Activated T-helper 1 cell treated with anti-CD3 and anti-CD28 coated beads, Interleukin-12 subunit alpha, Interleukin-12 subunit beta, Interleukin-2, Interleukin-4 antibody, amounts not matched to agents 30 ng/mL and 10 ng/mL and 1 ng/mL, durations not matched to agents 14 hours and 24 hours and 36 hours (primary cell): Measurements from ENCODE around the gene IMPACT. TPM values are rescaled to one million over a fixed set of nuclear protein-coding genes. Genes with fewer than 3 reads are reported as not detected.

ENCODE experiments used
- DNase-seq: peaks from one replicate; pipeline ENCODE4 v3.0.0; 2021; ENCODE audit warnings: low spot score
- H3K27ac Mint-ChIP-seq: one replicate; pipeline ENCODE4 v1.8.0; 2021; ENCODE audit warnings: mild to moderate bottlenecking, mixed read lengths
- H3K27me3 Mint-ChIP-seq: one replicate; pipeline ENCODE4 v1.8.0; 2022; ENCODE audit warnings: mild to moderate bottlenecking, moderate library complexity, mixed read lengths; ENCODE audit not compliant: insufficient read depth
- H3K36me3 Mint-ChIP-seq: one replicate; pipeline ENCODE4 v1.8.0; 2021; ENCODE audit warnings: low read depth, mixed read lengths
- H3K4me1 Mint-ChIP-seq: one replicate; pipeline ENCODE4 v1.8.0; 2021; ENCODE audit warnings: low read depth, mixed read lengths
- H3K4me3 Mint-ChIP-seq: one replicate; pipeline ENCODE4 v1.8.0; 2021; ENCODE audit warnings: mild to moderate bottlenecking, moderate library complexity, mixed read lengths
- H3K9me3 Mint-ChIP-seq: one replicate; pipeline ENCODE4 v1.8.0; 2021; ENCODE audit warnings: mixed read lengths
- intact Hi-C: fragments of 100-400 bp; cut with micrococcal nuclease; formaldehyde crosslinking; loops from one replicate; pipeline ENCODE4 v1.15.1; 2024
- total RNA-seq: library from RNA; stranded (reverse); gene quantifications from 2 replicates; pipeline ENCODE4 v1.2.3, GENCODE V29; 2022

The IMPACT gene
- total RNA-seq = 9.5 and 11.8 TPM in 2 replicates

GRCh38 chr18:24426398-24427294 lies at the start of gene IMPACT:
IMPACT (plus strand) TSS chr18:24426670; CDS start chr18:24426757, 87 bp downstream.
- peaks cover 20% of the 10 kb centered on the region for H3K36me3 Mint-ChIP-seq

GRCh38 chr18:24378598-24378997 lies 47.9 kb upstream of the IMPACT start:
- peaks cover 1% of the 10 kb centered on the region for H3K36me3 Mint-ChIP-seq
- no peak overlapping the region for H3K4me3 Mint-ChIP-seq
- intact Hi-C loops = no loop called here
- no peak for DNase-seq
- H3K9me3 Mint-ChIP-seq = no peaks in the 10 kb centered on the region
- no peaks in the 10 kb centered on the region for H3K27me3 Mint-ChIP-seq
- H3K27ac Mint-ChIP-seq = no peak overlapping the region
- peaks cover 9% of the 10 kb centered on the region for H3K4me1 Mint-ChIP-seq

More at GRCh38 chr18:24426398-24427294, at the start of gene IMPACT:
- intact Hi-C loops = loop anchor here (1.0 to 5.0 kb wide), 3 partner anchors 12 to 974 kb away; partner anchors contain the start of gene RIOK3
- Mint-ChIP-seq H3K4me3 (peak within 1 kb of the TSS; percentile 86), H3K9me3 (peaks cover 14% of the 10 kb centered on the region), H3K27ac (peak within 1 kb of the TSS; percentile 87), H3K27me3 (peaks cover 20% of the 10 kb centered on the region), H3K4me1 (peaks cover 27% of the 10 kb centered on the region)
- DNase-seq = peak; percentile 64

- intact Hi-C loops = no loop called here
- DNase-seq = no peak
- H3K27ac Mint-ChIP-seq = no peak overlapping the region
- no peak overlapping the region for H3K4me3 Mint-ChIP-seq
- peaks cover 1% of the 10 kb centered on the region for H3K36me3 Mint-ChIP-seq
- H3K27me3 Mint-ChIP-seq = peaks cover under 1% of the 10 kb centered on the region
- H3K4me1 Mint-ChIP-seq = peaks cover 9% of the 10 kb centered on the region
- no peaks in the 10 kb centered on the region for H3K9me3 Mint-ChIP-seq
These were observed 46.2 kb upstream of the IMPACT start for GRCh38 chr18:24380163-24380747.

- Mint-ChIP-seq H3K4me1 (peaks cover 9% of the 10 kb centered on the region), H3K27me3 (peaks cover 2% of the 10 kb centered on the region), H3K36me3 (no peaks in the 10 kb centered on the region), H3K9me3 (no peaks in the 10 kb centered on the region), H3K4me3 (no peak overlapping the region), H3K27ac (no peak overlapping the region)
- DNase-seq = no peak
- intact Hi-C loops = no loop called here
These were observed 45.3 kb upstream of the IMPACT start for GRCh38 chr18:24381126-24381525.

GRCh38 chr18:24386681-24387080 lies 39.8 kb upstream of the IMPACT start:
- no peak for DNase-seq
- no peaks in the 10 kb centered on the region for H3K9me3 Mint-ChIP-seq
- no peak overlapping the region for H3K4me3 Mint-ChIP-seq
- H3K27ac Mint-ChIP-seq = no peak overlapping the region
- H3K27me3 Mint-ChIP-seq = peaks cover 6% of the 10 kb centered on the region
- H3K4me1 Mint-ChIP-seq = no peaks in the 10 kb centered on the region
- intact Hi-C loops = no loop called here
- H3K36me3 Mint-ChIP-seq = no peaks in the 10 kb centered on the region

GRCh38 chr18:24388957-24389356 lies 37.5 kb upstream of the IMPACT start:
- Mint-ChIP-seq H3K27me3 (peaks cover 6% of the 10 kb centered on the region), H3K4me1 (no peaks in the 10 kb centered on the region), H3K4me3 (no peak overlapping the region), H3K9me3 (no peaks in the 10 kb centered on the region), H3K36me3 (no peaks in the 10 kb centered on the region), H3K27ac (no peak overlapping the region)
- DNase-seq = no peak
- intact Hi-C loops = loop anchor here (1.0 kb wide), 1 partner anchor 27 kb away; no protein-coding TSS in a partner anchor

GRCh38 chr18:24395049-24395795 lies 31.2 kb upstream of the IMPACT start:
- no peak for DNase-seq
- intact Hi-C loops = no loop called here
- Mint-ChIP-seq H3K36me3 (no peaks in the 10 kb centered on the region), H3K4me3 (no peak overlapping the region), H3K4me1 (peaks cover 12% of the 10 kb centered on the region), H3K9me3 (no peaks in the 10 kb centered on the region), H3K27me3 (peaks cover 24% of the 10 kb centered on the region), H3K27ac (no peak overlapping the region)

- H3K27me3 Mint-ChIP-seq = peaks cover 20% of the 10 kb centered on the region
- DNase-seq = no peak
- no peaks in the 10 kb centered on the region for H3K36me3 Mint-ChIP-seq
- no peaks in the 10 kb centered on the region for H3K9me3 Mint-ChIP-seq
- no peak overlapping the region for H3K4me3 Mint-ChIP-seq
- intact Hi-C loops = no loop called here
- peaks cover 12% of the 10 kb centered on the region for H3K4me1 Mint-ChIP-seq
- H3K27ac Mint-ChIP-seq = no peak overlapping the region
These were observed 30.3 kb upstream of the IMPACT start for GRCh38 chr18:24396082-24396633.

GRCh38 chr18:24397131-24397693 lies 29.3 kb upstream of the IMPACT start:
- H3K9me3 Mint-ChIP-seq = no peaks in the 10 kb centered on the region
- H3K4me1 Mint-ChIP-seq = peaks cover 12% of the 10 kb centered on the region
- peak overlapping the region; percentile 14 for H3K27ac Mint-ChIP-seq
- H3K36me3 Mint-ChIP-seq = no peaks in the 10 kb centered on the region
- peak; percentile 7 for DNase-seq
- intact Hi-C loops = loop anchor here (1.0 kb wide), 1 partner anchor 17 kb away; no protein-coding TSS in a partner anchor
- peak overlapping the region; percentile 82 for H3K4me3 Mint-ChIP-seq
- peaks cover 21% of the 10 kb centered on the region for H3K27me3 Mint-ChIP-seq

- Mint-ChIP-seq H3K9me3 (no peaks in the 10 kb centered on the region), H3K27me3 (peaks cover 22% of the 10 kb centered on the region)
- intact Hi-C loops = loop anchor here (1.0 kb wide), 2 partner anchors 16 to 29 kb away; no protein-coding TSS in a partner anchor
These were observed 28.6 kb upstream of the IMPACT start, which contains the start of gene OSBPL1A for GRCh38 chr18:24397694-24398368. OSBPL1A (minus strand) TSS chr18:24397824; CDS start chr18:24377533, 20,291 bp downstream.

GRCh38 chr18:24398540-24398939 lies 27.9 kb upstream of the IMPACT start:
- H3K27ac Mint-ChIP-seq = no peak overlapping the region
- H3K9me3 Mint-ChIP-seq = no peaks in the 10 kb centered on the region
- H3K36me3 Mint-ChIP-seq = no peaks in the 10 kb centered on the region
- intact Hi-C loops = loop anchor here (1.0 kb wide), 1 partner anchor 29 kb away; no protein-coding TSS in a partner anchor
- peaks cover 22% of the 10 kb centered on the region for H3K27me3 Mint-ChIP-seq
- DNase-seq = no peak
- H3K4me1 Mint-ChIP-seq = peaks cover 12% of the 10 kb centered on the region
- peak overlapping the region; percentile 83 for H3K4me3 Mint-ChIP-seq

More at GRCh38 chr18:24397694-24398368, 28.6 kb upstream of the IMPACT start, which contains the start of gene OSBPL1A:
- Mint-ChIP-seq H3K36me3 (no peaks in the 10 kb centered on the region), H3K27ac (peak within 1 kb of the TSS; percentile 45), H3K4me1 (peaks cover 12% of the 10 kb centered on the region), H3K4me3 (peak within 1 kb of the TSS; percentile 83)
- DNase-seq = peak; percentile 58
